SK-N-DZ (cell line): ENCODE measurements around the gene ADNP. TPM values are rescaled to one million over a fixed set of nuclear protein-coding genes. Genes with fewer than 3 reads are reported as not detected.
A peak's percentile ranks its signal among the peaks of the same experiment; 100 is the strongest.
"Not testable (repeated sequence)": the region's sequence is repeated elsewhere in the genome, so short reads cannot be mapped to it uniquely, and the experiment has no call there.

Experiments
- DNase-seq: peaks from one replicate; pipeline ENCODE4 v3.0.0-alpha.2; 2015; ENCODE audit warnings: low spot score
- polyA plus RNA-seq, 2 experiments: library from polyadenylated mRNA; depleted of rRNA; stranded (reverse); fragments of >200 nt; gene quantifications; 2 replicates each; pipeline ENCODE4 v1.2.3, GENCODE V29; 2014

The ADNP gene
- 42.7 and 46.4 TPM in 2 replicates for polyA plus RNA-seq (2014; cell fraction: cytosol; rRNA removed)
- 44.4 and 77.6 TPM in 2 replicates for polyA plus RNA-seq (2014; cell fraction: nucleus; rRNA removed)

DNA sequence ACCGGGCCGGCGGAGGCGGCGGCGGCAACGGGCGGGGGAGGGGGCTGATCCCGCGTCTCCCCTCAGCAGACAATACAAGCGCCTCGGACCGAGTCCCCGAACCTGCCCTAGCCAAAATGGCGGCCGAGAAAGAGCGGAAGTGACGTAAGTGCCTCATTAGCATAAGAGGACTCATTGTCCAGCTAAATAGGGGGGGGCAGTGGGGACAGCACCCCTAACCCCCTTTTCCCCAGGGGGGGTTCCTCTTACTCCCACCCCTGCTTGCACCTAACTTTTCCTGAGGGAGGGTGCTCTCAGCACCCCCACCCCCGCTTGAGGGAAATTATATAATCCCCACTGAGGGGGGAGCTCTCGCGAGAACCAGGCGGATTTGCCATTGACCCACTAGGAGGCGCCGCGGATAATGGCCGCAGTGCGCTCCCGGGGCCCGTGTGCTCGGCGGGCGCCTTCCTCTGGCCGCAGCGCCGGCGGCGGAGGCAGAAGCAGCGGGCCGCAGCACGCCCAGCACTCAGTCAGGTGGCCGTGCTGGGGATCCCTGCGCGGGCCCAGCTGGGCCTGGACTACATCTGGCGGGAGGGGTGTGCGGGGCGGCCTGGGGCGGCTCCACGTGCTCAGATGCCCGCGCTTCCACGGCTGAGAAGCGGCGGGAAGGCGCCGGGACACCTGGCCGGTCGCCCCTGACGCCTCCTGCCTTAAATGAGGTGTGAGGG lies at the start of gene ADNP:
Gene ADNP, minus strand, starts transcription at position 132 of the 710 bp plus-strand sequence. CDS start 27,441 bp downstream, outside the sequence.
- DNase-seq: peak; percentile 98

GRCh38 chr20:50980071-50980681 lies 48.9 kb upstream of the ADNP start:
- no peak for DNase-seq

GRCh38 chr20:50978533-50978932 lies 47.3 kb upstream of the ADNP start:
- not testable (repeated sequence) for DNase-seq

- DNase-seq: peak; percentile 57
Observed at GRCh38 chr20:50977066-50978021, 46.1 kb upstream of the ADNP start.

GRCh38 chr20:50975701-50976330 lies 44.6 kb upstream of the ADNP start:
- no peak for DNase-seq

GRCh38 chr20:50969912-50970311 lies 38.7 kb upstream of the ADNP start:
- DNase-seq: no peak

DNA sequence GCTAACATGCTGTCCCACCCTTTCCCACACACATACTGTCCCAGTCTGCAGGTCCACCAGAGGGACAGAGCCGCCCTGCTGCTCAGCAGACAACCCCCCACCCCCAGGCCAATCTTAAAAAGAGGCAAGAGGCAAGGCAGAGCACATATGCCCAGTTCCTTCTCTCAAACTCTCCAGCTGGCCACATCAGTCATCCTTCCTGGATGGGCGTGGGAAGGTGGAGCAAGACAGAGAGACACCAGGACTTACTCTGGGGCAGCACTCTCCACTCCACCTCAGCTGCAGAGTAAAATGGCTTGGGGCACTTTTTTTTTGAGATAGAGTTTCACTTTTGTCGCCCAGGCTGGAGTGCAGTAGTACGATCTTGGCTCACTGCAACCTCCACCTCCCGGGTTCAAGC lies 38.2 kb upstream of the ADNP start:
- DNase-seq: no peak

- peak; percentile 68 for DNase-seq
Observed at GRCh38 chr20:50968289-50968688, 37.1 kb upstream of the ADNP start.

DNA sequence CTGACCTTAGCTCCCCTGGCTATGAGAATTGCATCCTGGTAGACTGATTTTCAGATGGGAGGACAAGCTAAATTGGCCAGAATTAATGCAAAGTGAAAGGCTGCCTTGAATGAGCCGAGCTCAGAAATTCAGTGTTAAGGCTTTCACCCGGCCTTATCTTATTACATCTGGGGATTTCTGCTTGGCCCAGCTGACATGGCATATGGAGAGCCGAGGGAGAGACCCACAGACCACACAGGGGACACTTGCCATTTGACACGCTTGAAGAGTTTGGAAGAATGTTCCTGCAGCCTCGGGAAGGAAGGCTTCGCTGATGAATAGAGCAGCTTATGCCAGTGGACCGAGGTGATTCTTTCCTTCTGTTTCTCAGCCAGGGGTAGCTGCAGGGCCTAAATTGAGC lies 36.3 kb upstream of the ADNP start:
- peak; percentile 86 for DNase-seq

GRCh38 chr20:50959543-50960126 lies 28.4 kb upstream of the ADNP start:
- no peak for DNase-seq

GRCh38 chr20:50958615-50959542 lies 27.6 kb upstream of the ADNP start, which contains the start of gene MOCS3:
TSS of gene MOCS3 (plus strand) at chr20:50958818. CDS start at chr20:50958843, 25 bp downstream.
- peak; percentile 96 for DNase-seq

GRCh38 chr20:50957798-50958614 lies 26.8 kb upstream of the ADNP start, which contains the start of gene DPM1:
TSS of gene DPM1 (minus strand) at chr20:50958532. CDS start at chr20:50958523, 9 bp downstream.
- DNase-seq: peak; percentile 94

GRCh38 chr20:50957276-50957675 lies 26.0 kb upstream of the ADNP start:
- DNase-seq: no peak

DNA sequence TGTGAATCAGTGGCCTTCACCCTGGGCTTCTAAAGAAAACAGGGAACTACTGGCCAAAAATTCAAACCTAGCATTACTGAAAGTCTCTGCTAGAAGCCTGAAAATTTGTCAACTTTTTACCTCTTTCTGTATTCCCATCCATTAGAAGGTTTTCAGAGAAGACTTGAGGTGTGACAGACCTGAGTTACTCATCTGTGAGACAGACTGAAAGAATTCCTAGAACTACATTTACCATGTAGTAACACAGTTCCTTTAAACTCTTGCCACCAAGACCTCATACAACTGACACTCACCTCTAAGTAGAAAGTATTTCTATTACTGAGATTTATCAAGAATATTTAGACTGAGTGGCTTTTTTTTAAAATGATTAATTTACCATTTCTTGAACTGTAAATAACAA lies 22.6 kb upstream of the ADNP start:
- DNase-seq: no peak

DNA sequence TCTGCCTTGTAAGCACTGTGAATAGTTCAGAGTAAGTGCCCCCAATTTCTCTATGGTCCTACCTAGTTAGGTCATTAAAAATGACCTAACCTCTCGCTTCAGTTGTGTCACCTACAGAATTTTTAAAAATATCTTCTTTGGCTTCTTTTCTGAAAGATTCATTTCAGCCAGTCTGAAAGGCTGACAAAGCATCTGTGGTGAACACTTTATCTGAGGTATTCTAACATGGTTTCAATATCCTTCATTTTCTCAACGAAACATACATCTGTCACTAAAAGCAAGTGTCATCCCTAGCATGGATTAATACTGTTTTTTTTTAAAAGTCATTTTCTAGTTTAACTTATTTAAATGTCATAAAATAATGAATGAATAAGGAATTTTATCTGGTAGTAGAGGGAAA lies 22.0 kb upstream of the ADNP start:
- no peak for DNase-seq

- DNase-seq: no peak
Observed at GRCh38 chr20:50948132-50948785, 17.0 kb upstream of the ADNP start.

DNA sequence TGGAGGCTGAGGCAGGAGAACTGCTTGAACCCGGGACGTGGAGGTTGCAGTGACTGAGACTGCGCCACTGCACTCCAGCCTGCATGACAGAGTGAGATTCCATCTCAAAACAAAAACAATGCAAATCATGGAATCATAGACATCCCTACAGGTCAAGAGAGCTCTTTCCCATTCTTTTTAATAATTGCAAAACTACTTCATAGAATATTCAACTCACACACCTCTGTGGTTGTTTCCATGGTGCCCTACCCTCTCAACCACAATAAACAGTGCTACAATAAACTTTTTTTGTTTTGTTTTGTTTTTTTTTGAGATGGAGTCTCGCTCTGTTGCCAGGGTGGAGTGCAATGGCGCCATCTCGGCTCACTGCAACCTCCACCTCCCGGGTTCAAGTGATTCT lies 11.8 kb upstream of the ADNP start:
- DNase-seq: no peak

DNA sequence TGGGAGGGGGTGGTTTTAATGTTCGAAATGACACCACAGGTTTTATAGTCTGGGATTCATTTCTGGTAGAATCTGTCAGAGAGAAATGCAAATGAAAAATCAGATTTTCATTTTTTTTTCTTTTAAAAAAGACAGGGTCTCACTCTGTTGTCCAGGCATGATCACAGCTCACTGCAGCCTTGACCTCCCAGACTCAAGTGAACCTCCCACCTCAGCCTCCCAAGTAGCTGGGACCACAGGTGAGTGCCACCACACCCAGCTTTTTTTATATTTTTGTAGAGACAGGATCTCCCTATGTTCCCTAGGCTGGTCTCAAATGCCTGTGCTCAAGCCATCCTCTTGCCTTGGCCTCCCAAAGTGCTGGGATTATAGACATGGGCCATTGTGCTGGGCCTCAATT lies 2.4 kb upstream of the ADNP start:
- no peak for DNase-seq
